Right ventricle myocardium inferior (tissue), 1 donor: ENCODE data around the gene PSMD5. TPM values are rescaled to one million over a fixed set of nuclear protein-coding genes. Genes with fewer than 3 reads are reported as not detected.

ENCODE experiments used
- ATAC-seq: fragments of 200-7000 bp; cut with Tn5 transposase; one replicate; pipeline ENCODE4 v1.9.1; 2020; ENCODE audit warnings: mild to moderate bottlenecking, moderate library complexity
- DNase-seq: peaks from one replicate; pipeline ENCODE4 v3.0.0; 2021; ENCODE audit errors: missing footprints
- intact Hi-C: fragments of 100-400 bp; cut with DNase I; formaldehyde crosslinking; loops from one replicate; pipeline ENCODE4 v1.11.0; 2022
- total RNA-seq: library from RNA; stranded (reverse); fragmentation: NEBNext Ultra II Directional; extraction: Animal tissue kit (Norgen Biotek cat#: 25700); gene quantifications from one replicate; pipeline ENCODE4 v1.2.1, GENCODE V29; 2021
- donor health status: DM: no; HTN: yes; CAD: no; lungs with severe emphysema.

The PSMD5 gene
- total RNA-seq, 1 donor from 2014 or later = 15.3 TPM

DNA sequence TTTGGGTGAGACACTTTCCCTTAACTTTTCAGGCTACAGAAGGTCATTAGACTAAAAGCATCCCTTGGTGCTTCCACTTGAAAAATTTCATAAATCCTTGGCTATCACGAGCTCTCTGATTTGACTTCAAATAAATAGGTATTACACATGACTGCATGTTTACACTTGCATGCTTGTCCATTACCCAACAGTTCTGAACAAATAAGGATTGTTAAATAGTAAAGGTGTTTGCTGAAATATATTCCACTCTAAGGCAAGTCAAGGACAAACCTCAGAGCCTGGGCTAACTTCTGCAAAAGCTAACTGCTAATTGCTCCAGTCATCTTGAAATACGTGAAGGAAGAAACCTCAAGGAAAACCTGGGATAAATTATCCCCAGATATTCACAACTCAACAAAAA is 64.0 kb downstream of the PSMD5 start:
- no peak for ATAC-seq
- intact Hi-C loops = no loop called here
- no peak for DNase-seq

DNA sequence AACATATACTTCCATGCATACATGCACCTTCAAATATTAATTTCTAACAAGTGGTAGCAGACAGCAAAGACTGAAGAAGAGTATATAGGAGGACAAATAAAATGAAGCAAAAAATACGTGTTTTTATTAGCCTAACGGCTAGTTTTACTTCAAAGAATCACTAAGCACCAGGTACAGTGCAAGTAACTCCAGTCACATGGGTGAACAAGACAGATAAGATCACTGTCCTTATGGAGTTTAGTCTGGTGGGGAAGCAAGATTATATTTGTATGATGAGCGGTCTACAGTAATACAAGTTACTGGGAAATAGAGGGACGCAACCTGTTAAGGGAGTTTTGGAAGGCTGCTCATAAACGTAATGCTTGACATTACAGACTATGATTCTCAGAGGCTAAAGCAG is 65.5 kb downstream of the PSMD5 start:
- DNase-seq (no peak), ATAC-seq (no peak)
- intact Hi-C loops = no loop called here

GRCh38 chr9:120776788-120777187 is 65.9 kb downstream of the PSMD5 start:
- no peak for ATAC-seq
- intact Hi-C loops = no loop called here
- no peak for DNase-seq

- DNase-seq (no peak), ATAC-seq (no peak)
- intact Hi-C loops = no loop called here
These were observed 66.9 kb downstream of the PSMD5 start for GRCh38 chr9:120775859-120776258.

DNA sequence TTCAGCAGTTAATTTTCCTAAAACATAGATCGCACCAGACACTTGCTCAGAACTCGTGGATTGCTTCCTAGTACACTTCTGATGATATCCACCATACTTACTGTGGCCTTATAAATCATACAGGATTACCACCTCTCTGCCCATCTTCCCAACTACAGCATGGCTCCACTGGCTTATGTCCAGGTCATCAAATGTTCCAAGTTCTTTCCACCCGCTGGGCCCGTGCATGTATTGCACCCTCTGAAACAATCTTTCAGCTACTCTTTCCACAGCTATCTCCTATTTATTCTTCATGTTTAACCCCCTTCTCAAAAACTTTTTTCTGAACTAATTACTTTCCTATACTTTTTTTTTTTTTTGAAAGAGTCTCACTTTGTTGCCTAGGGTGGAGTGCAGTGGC is 68.0 kb downstream of the PSMD5 start:
- intact Hi-C loops = no loop called here
- DNase-seq (no peak), ATAC-seq (no peak)

- DNase-seq = no peak
- intact Hi-C loops = no loop called here
- no peak for ATAC-seq
These were observed 69.5 kb downstream of the PSMD5 start for GRCh38 chr9:120773256-120773655.

DNA sequence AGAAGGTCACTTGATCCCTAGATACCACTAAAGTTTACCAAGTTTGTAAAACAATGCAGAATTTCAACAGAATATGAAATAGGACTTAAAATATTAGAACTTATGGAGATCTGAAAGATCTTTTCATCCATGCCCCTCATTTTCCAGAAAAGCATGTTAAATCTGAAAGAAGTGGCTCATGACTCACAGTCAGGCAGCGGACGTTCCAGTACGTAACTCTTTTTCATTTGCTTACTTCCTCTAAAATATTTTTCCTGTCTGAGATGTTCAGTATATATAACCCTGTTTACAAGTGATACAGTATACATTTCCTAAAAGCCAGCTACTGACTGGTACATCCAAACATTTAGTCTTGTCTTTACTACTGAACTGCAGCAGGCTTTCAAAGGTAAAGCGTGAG is 71.8 kb downstream of the PSMD5 start:
- DNase-seq = no peak
- no peak for ATAC-seq
- intact Hi-C loops = no loop called here

DNA sequence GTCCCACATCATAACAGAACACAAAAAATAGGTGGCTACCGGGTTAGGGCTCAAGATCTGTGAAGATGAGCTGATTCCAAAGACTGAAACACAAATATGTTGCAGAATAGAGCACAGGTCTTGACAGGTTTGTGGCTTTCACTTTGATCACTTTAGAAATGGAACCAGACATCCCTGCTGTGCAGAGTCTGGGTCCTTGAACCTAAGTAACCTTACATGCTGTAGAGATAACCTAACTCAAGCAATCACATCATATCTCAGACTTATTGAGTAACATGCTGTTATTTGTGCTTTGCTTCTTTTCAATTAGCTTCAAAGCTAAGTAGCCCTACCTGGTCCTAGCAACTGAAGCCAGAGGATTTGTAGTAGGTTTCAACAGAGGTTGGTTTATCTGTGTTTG is 73.8 kb downstream of the PSMD5 start:
- intact Hi-C loops = no loop called here

GRCh38 chr9:120768247-120768646 is 74.5 kb downstream of the PSMD5 start:
- DNase-seq = no peak
- intact Hi-C loops = no loop called here
- ATAC-seq = no peak

More for the DNA sequence above, 73.8 kb downstream of the PSMD5 start:
- no peak for ATAC-seq
- no peak for DNase-seq

DNA sequence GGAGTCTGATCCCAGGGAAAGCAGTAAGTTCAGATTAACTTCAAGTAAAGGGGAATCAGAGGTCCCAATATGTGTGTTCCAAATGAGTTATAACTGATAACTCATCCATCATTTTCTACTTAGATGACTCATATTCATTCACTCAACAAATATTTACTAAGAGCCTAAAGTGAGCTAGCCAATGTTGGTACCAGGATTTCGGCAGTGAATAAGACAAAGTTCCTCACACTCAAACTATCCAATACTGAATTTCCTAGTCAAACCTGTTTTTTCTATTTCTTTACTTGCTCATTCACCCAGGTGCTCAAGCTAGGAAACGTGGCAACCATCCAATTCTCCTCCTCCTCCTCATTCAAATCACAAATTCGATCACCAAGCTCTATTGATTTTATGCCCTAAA is 75.3 kb downstream of the PSMD5 start:
- no peak for ATAC-seq
- intact Hi-C loops = no loop called here
- no peak for DNase-seq

Other genes with a start within 250 kb of the PSMD5 start
- 25.2 TPM for gene MEGF9, start 128.5 kb downstream of the PSMD5 start, total RNA-seq
- 41.0 TPM for gene FBXW2, start 49.5 kb downstream of the PSMD5 start, total RNA-seq
- gene PHF19, start 34.3 kb upstream of the PSMD5 start, total RNA-seq = 13.2 TPM
- gene TRAF1, start 83.9 kb upstream of the PSMD5 start, total RNA-seq = 2.1 TPM
- 1.6 TPM for gene C5, start 207.4 kb upstream of the PSMD5 start, total RNA-seq
- gene CNTRL, start 232.0 kb upstream of the PSMD5 start, total RNA-seq = 3.3 TPM